ENCODE measurements around the gene TDRD9. TPM values are rescaled to one million over a fixed set of nuclear protein-coding genes. Genes with fewer than 3 reads are reported as not detected.

Gene TDRD9
- total RNA-seq, 3 donors from 2014 or later = 0.96 to 4.0 (median 2.9) TPM

- Histone ChIP-seq H3K4me1 (no peaks in the 10 kb centered on the region), H3K9me3 (no peaks in the 10 kb centered on the region), H3K36me3 (no peaks in the 10 kb centered on the region), H3K27me3 (no peaks in the 10 kb centered on the region), H3K27ac (no peak overlapping the region), H3K4me3 (no peak overlapping the region)
- intact Hi-C loops (cut with DNase I; ENCODE audit: low total_unique reads) = no loop called here
- DNase-seq (ENCODE audit: low spot score in 2 of 2) = no peak
- no peak for TF ChIP-seq POLR2A (IDR thresholded peaks at IDR 0.05)
- TF ChIP-seq POLR2AphosphoS5 (IDR thresholded peaks at IDR 0.05) = no peak
- TF ChIP-seq CTCF (IDR thresholded peaks at IDR 0.05) = no peak
Observed at GRCh38 chr14:103899833-103900232, 28.4 kb upstream of the TDRD9 start.

GRCh38 chr14:103904493-103905107 is 23.7 kb upstream of the TDRD9 start:
- H3K27me3 ChIP-seq = no peaks in the 10 kb centered on the region

GRCh38 chr14:103905842-103906456 is 22.3 kb upstream of the TDRD9 start:
- H3K27me3 ChIP-seq = no peaks in the 10 kb centered on the region
- H3K27ac ChIP-seq = no peak overlapping the region
- no peak for TF ChIP-seq POLR2A (IDR thresholded peaks at IDR 0.05)
- TF ChIP-seq CTCF (IDR thresholded peaks at IDR 0.05) = no peak
- TF ChIP-seq POLR2AphosphoS5 (IDR thresholded peaks at IDR 0.05) = no peak
- no peaks in the 10 kb centered on the region for H3K4me1 ChIP-seq
- no peaks in the 10 kb centered on the region for H3K9me3 ChIP-seq
- DNase-seq (ENCODE audit: low spot score in 2 of 2) = no peak
- no peaks in the 10 kb centered on the region for H3K36me3 ChIP-seq
- H3K4me3 ChIP-seq = no peak overlapping the region
- intact Hi-C loops (cut with DNase I; ENCODE audit: low total_unique reads) = no loop called here

More at GRCh38 chr14:103904493-103905107, 23.7 kb upstream of the TDRD9 start:
- DNase-seq (ENCODE audit: low spot score in 2 of 2) = no peak
- Histone ChIP-seq H3K27ac (no peak overlapping the region), H3K4me1 (no peaks in the 10 kb centered on the region), H3K9me3 (no peaks in the 10 kb centered on the region), H3K36me3 (no peaks in the 10 kb centered on the region), H3K4me3 (no peak overlapping the region)
- TF ChIP-seq CTCF (IDR thresholded peaks at IDR 0.05) (no peak), POLR2A (IDR thresholded peaks at IDR 0.05) (no peak), POLR2AphosphoS5 (IDR thresholded peaks at IDR 0.05) (no peak)
- intact Hi-C loops (cut with DNase I; ENCODE audit: low total_unique reads) = no loop called here

GRCh38 chr14:103908580-103908979 is 19.7 kb upstream of the TDRD9 start:
- TF ChIP-seq POLR2AphosphoS5 (IDR thresholded peaks at IDR 0.05) (no peak), POLR2A (IDR thresholded peaks at IDR 0.05) (no peak), CTCF (IDR thresholded peaks at IDR 0.05) (no peak)
- DNase-seq (ENCODE audit: low spot score in 2 of 2) = no peak
- intact Hi-C loops (cut with DNase I; ENCODE audit: low total_unique reads) = no loop called here
- Histone ChIP-seq H3K4me3 (no peak overlapping the region), H3K27me3 (no peaks in the 10 kb centered on the region), H3K27ac (no peak overlapping the region), H3K36me3 (no peaks in the 10 kb centered on the region), H3K9me3 (no peaks in the 10 kb centered on the region), H3K4me1 (no peaks in the 10 kb centered on the region)

- Histone ChIP-seq H3K36me3 (no peaks in the 10 kb centered on the region), H3K4me1 (no peaks in the 10 kb centered on the region), H3K4me3 (peak overlapping the region in 2 of 3 donors; percentile 6 to 48), H3K27me3 (no peaks in the 10 kb centered on the region), H3K27ac (peak overlapping the region; percentile 21 to 27), H3K9me3 (no peaks in the 10 kb centered on the region)
- DNase-seq (ENCODE audit: low spot score in 2 of 2) = no peak
- intact Hi-C loops (cut with DNase I; ENCODE audit: low total_unique reads) = loop anchor here (10.0 kb wide), 1 partner anchor 95 kb away; no protein-coding TSS in a partner anchor
- TF ChIP-seq POLR2AphosphoS5 (IDR thresholded peaks at IDR 0.05) = no peak
- no peak for TF ChIP-seq POLR2A (IDR thresholded peaks at IDR 0.05)
- no peak for TF ChIP-seq CTCF (IDR thresholded peaks at IDR 0.05)
Observed at GRCh38 chr14:103909531-103910261, 18.6 kb upstream of the TDRD9 start.

Measured in breast epithelium (tissue), 4 donors.